H7 (cell line): Measurements from ENCODE around the gene INO80B. TPM values are rescaled to one million over a fixed set of nuclear protein-coding genes. Genes with fewer than 3 reads are reported as not detected.
A peak's percentile ranks its signal among the peaks of the same experiment; 100 is the strongest.

Source experiments
- DNase-seq: peaks from one replicate; pipeline ENCODE4 v3.0.0; 2012
- H3K27me3 ChIP-seq: 2 replicates; pipeline ENCODE4 v1.6.0; 2011; ENCODE audit warnings: mild to moderate bottlenecking, low read length; ENCODE audit not compliant: control insufficient read depth, insufficient read depth
- H3K36me3 ChIP-seq: replicated peaks from 2 replicates; pipeline ENCODE4 v1.5.1; 2011; ENCODE audit warnings: low read length; ENCODE audit not compliant: control insufficient read depth, insufficient read depth
- H3K4me3 ChIP-seq: 2 replicates; pipeline ENCODE4 v1.5.1; 2011; ENCODE audit warnings: low read depth, mild to moderate bottlenecking, control low read depth, low read length, moderate library complexity; ENCODE audit not compliant: insufficient read depth
- total RNA-seq: library from RNA; depleted of rRNA; stranded (reverse); fragments of >200 nt; shearing (Covaris generic); gene quantifications from 2 replicates; pipeline ENCODE4 v1.2.3, GENCODE V29; 2014; rRNA removed

The INO80B gene
- total RNA-seq, 1 experiment from 2014 or later = 9.6 TPM

- Histone ChIP-seq H3K36me3 (peaks cover 1% of the 10 kb centered on the region), H3K4me3 (peak overlapping the region; percentile 52), H3K27me3 (peaks cover 75% of the 10 kb centered on the region)
- DNase-seq = peak; percentile 78
Measured at GRCh38 chr2:74503506-74504475, 48.9 kb downstream of the INO80B start.

- DNase-seq = no peak
- Histone ChIP-seq H3K4me3 (no peak overlapping the region), H3K27me3 (peaks cover 74% of the 10 kb centered on the region)
Measured at GRCh38 chr2:74504591-74504990, 49.7 kb downstream of the INO80B start.

GRCh38 chr2:74505448-74506246 lies 50.8 kb downstream of the INO80B start:
- Histone ChIP-seq H3K27me3 (peaks cover 74% of the 10 kb centered on the region), H3K36me3 (peaks cover 1% of the 10 kb centered on the region), H3K4me3 (no peak overlapping the region)
- no peak for DNase-seq

More at GRCh38 chr2:74504591-74504990, 49.7 kb downstream of the INO80B start:
- H3K36me3 ChIP-seq = peaks cover 1% of the 10 kb centered on the region

- peak within 1 kb of the TSS; percentile 91 for H3K4me3 ChIP-seq
- peaks cover 1% of the 10 kb centered on the region for H3K36me3 ChIP-seq
- DNase-seq = peak; percentile 99
- H3K27me3 ChIP-seq = peaks cover 74% of the 10 kb centered on the region
Measured at GRCh38 chr2:74507145-74507925, 52.4 kb downstream of the INO80B start, which contains the start of gene PCGF1. TSS of gene PCGF1 (minus strand) at chr2:74507695. CDS start at chr2:74507668, 27 bp downstream.

Other genes starting within 250 kb of the INO80B start
- gene SLC4A5, start 111.7 kb upstream of the INO80B start, total RNA-seq = 0.90 and 1.1 TPM in 2 replicates
- gene DCTN1, start 74.8 kb upstream of the INO80B start, total RNA-seq = 100 and 105 TPM in 2 replicates
- 0.83 and 1.6 TPM in 2 replicates for gene C2orf81, start 33.5 kb upstream of the INO80B start, total RNA-seq
- 38.0 and 55.5 TPM in 2 replicates for gene WDR54, start 33.4 kb upstream of the INO80B start, total RNA-seq
- 93.4 and 107 TPM in 2 replicates for gene RTKN, start 13.2 kb upstream of the INO80B start, total RNA-seq
- 81.0 and 88.9 TPM in 2 replicates for gene WBP1, start 3.4 kb downstream of the INO80B start, total RNA-seq
- gene MOGS, start 10.3 kb downstream of the INO80B start, total RNA-seq = 91.2 and 98.8 TPM in 2 replicates
- 25.9 and 34.1 TPM in 2 replicates for gene MRPL53, start 17.6 kb downstream of the INO80B start, total RNA-seq
- 9.8 and 12.0 TPM in 2 replicates for gene CCDC142, start 27.9 kb downstream of the INO80B start, total RNA-seq
- 20.4 and 22.5 TPM in 2 replicates for gene TTC31, start 28.0 kb downstream of the INO80B start, total RNA-seq
- 0.11 and 0.17 TPM in 2 replicates for gene LBX2, start 44.5 kb downstream of the INO80B start, total RNA-seq
- gene PCGF1, start 52.6 kb downstream of the INO80B start, total RNA-seq = 12.4 and 15.1 TPM in 2 replicates
- gene TLX2, start 59.4 kb downstream of the INO80B start, total RNA-seq = not detected in 2 replicates
- gene DQX1, start 71.1 kb downstream of the INO80B start, total RNA-seq = 0.10 and 0.78 TPM in 2 replicates
- 99.5 and 105 TPM in 2 replicates for gene AUP1, start 74.6 kb downstream of the INO80B start, total RNA-seq
- 27.0 and 39.6 TPM in 2 replicates for gene HTRA2, start 74.8 kb downstream of the INO80B start, total RNA-seq
- 6.6 and 7.7 TPM in 2 replicates for gene LOXL3, start 98.9 kb downstream of the INO80B start, total RNA-seq
- gene DOK1, start 99.6 kb downstream of the INO80B start, total RNA-seq = 4.9 and 6.9 TPM in 2 replicates
- gene M1AP, start 193.2 kb downstream of the INO80B start, total RNA-seq = 3.9 and 4.8 TPM in 2 replicates
- gene SEMA4F, start 199.2 kb downstream of the INO80B start, total RNA-seq = 1.1 and 1.3 TPM in 2 replicates